ENCODE measurements around the gene GFM1.

Gene GFM1

GRCh38 chr3:158668506-158668905 lies 24.2 kb downstream of the GFM1 start:
- no peak overlapping the region for H3K4me3 ChIP-seq (ENCODE audit: control insufficient read depth, low read depth, low read length)
- peak; percentile 41 for DNase-seq (ENCODE audit: low read depth)
- TF ChIP-seq, protein P1, sequence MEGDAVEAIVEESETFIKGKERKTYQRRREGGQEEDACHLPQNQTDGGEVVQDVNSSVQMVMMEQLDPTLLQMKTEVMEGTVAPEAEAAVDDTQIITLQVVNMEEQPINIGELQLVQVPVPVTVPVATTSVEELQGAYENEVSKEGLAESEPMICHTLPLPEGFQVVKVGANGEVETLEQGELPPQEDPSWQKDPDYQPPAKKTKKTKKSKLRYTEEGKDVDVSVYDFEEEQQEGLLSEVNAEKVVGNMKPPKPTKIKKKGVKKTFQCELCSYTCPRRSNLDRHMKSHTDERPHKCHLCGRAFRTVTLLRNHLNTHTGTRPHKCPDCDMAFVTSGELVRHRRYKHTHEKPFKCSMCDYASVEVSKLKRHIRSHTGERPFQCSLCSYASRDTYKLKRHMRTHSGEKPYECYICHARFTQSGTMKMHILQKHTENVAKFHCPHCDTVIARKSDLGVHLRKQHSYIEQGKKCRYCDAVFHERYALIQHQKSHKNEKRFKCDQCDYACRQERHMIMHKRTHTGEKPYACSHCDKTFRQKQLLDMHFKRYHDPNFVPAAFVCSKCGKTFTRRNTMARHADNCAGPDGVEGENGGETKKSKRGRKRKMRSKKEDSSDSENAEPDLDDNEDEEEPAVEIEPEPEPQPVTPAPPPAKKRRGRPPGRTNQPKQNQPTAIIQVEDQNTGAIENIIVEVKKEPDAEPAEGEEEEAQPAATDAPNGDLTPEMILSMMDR (IDR thresholded peaks at IDR 0.05; ENCODE audit: control insufficient read depth, insufficient read depth, low read depth, low read length, missing control alignments) = no peak

GRCh38 chr3:158671821-158672214 lies 27.5 kb downstream of the GFM1 start:
- TF ChIP-seq, protein P1 (IDR thresholded peaks at IDR 0.05; ENCODE audit: control insufficient read depth, insufficient read depth, low read depth, low read length, missing control alignments) = no peak
- H3K4me3 ChIP-seq (ENCODE audit: control insufficient read depth, low read depth, low read length) = peak overlapping the region; percentile 34
- DNase-seq (ENCODE audit: low read depth) = no peak

GRCh38 chr3:158672215-158673176 lies 28.2 kb downstream of the GFM1 start, which contains the start of gene LXN:
Gene LXN, minus strand, starts transcription at chr3:158672648. Its CDS starts 170 bp downstream, at chr3:158672478.
- TF ChIP-seq, protein P1 (IDR thresholded peaks at IDR 0.05; ENCODE audit: control insufficient read depth, insufficient read depth, low read depth, low read length, missing control alignments) = peak; percentile 74
- DNase-seq (ENCODE audit: low read depth) = no peak
- H3K4me3 ChIP-seq (ENCODE audit: control insufficient read depth, low read depth, low read length) = peak within 1 kb of the TSS; percentile 34

DNA sequence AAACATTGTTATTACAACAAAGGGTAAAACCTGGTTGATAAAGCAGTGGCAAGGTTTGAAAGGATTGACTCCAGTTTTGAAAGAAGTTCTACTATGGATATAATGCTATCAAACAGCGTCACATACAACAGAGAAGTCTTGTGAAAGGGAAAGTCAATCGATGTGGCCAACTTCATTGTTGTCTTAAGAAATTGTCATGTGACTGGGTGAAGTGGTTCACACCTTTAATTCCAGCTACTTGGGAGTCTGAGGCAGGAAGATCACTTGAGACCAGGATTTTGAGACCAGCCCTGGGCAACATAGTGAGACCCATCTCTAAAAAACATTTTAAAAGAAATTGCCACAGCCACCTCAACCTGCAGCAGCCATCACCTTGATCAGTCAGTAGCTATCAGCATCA lies 34.4 kb downstream of the GFM1 start:
- no peak overlapping the region for H3K4me3 ChIP-seq (ENCODE audit: control insufficient read depth, low read depth, low read length)
- DNase-seq (ENCODE audit: low read depth) = no peak
- TF ChIP-seq, protein P1 (IDR thresholded peaks at IDR 0.05; ENCODE audit: control insufficient read depth, insufficient read depth, low read depth, low read length, missing control alignments) = no peak

DNA sequence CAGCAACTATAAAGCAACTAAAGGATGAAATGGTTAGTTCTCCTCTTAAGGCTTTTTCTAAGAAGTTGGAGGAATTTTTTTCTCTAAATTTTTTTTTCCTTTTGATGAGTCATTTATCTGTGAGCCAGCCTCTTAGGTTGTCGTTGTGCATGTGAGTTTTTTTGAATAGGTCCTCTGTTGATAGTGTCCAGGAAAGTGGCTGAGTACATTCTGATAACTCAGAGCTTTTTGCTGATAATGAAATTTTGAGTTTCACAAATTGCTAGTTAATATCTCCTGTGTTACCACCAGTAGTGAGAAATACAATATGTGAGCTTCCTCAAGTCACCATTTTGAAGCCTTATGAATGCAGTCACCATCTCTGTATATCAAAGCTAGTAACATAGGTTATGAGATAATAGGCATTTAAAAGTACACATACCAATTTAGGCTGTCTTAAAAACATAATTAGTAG lies 35.2 kb downstream of the GFM1 start:
- TF ChIP-seq, protein P1 (IDR thresholded peaks at IDR 0.05; ENCODE audit: control insufficient read depth, insufficient read depth, low read depth, low read length, missing control alignments) = no peak
- no peak overlapping the region for H3K4me3 ChIP-seq (ENCODE audit: control insufficient read depth, low read depth, low read length)
- no peak for DNase-seq (ENCODE audit: low read depth)

DNA sequence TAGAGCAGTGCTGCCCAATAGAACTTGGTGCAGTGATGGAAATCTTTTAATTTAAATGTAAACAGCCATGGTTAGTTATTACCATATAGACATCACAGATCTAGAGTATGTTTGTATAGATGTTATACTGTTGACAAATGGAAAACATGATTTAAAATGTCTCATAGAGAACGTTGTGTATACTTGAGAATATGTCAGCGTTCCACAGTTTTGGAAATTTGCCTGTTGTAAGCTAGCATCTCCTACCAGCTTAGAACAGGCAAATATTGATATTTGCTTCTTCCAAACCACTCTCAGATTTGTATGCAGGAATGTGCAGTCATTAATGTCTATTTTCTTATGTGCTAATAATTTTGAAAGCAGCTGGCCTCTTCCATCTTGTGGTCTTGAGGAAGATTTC lies 36.5 kb downstream of the GFM1 start:
- no peak for DNase-seq (ENCODE audit: low read depth)
- no peak overlapping the region for H3K4me3 ChIP-seq (ENCODE audit: control insufficient read depth, low read depth, low read length)
- TF ChIP-seq, protein P1 (IDR thresholded peaks at IDR 0.05; ENCODE audit: control insufficient read depth, insufficient read depth, low read depth, low read length, missing control alignments) = no peak
